Neuronal stem cell (in vitro differentiated cells): ENCODE data around the gene GXYLT1.

Source experiments
- DNase-seq: peaks from one replicate; pipeline ENCODE4 v3.0.0-alpha.2; 2013; ENCODE audit warnings: low spot score
- H2AFZ ChIP-seq: one replicate; pipeline ENCODE4 v1.6.1; 2013; ENCODE audit warnings: mild to moderate bottlenecking, low read length, inconsistent platforms
- H2AK5ac ChIP-seq: 2 replicates; pipeline ENCODE4 v1.6.1; 2013; ENCODE audit warnings: low read depth, mild to moderate bottlenecking, inconsistent platforms, low read length, moderate library complexity, mixed read lengths
- H2BK120ac ChIP-seq: 2 replicates; pipeline ENCODE4 v1.6.1; 2013; ENCODE audit warnings: low read depth, mild to moderate bottlenecking, inconsistent platforms, low read length, moderate library complexity, mixed read lengths
- H2BK12ac ChIP-seq: one replicate; pipeline ENCODE4 v1.6.1; 2013; ENCODE audit warnings: low read length, inconsistent platforms
- H2BK15ac ChIP-seq: 2 replicates; pipeline ENCODE4 v1.6.1; 2013; ENCODE audit warnings: mild to moderate bottlenecking, low read length, inconsistent platforms, mixed read lengths
- H2BK5ac ChIP-seq: one replicate; pipeline ENCODE4 v1.6.1; 2013; ENCODE audit warnings: inconsistent platforms, mild to moderate bottlenecking, low read length, moderate library complexity
- H3K14ac ChIP-seq: one replicate; pipeline ENCODE4 v1.6.1; 2013; ENCODE audit warnings: low read length, inconsistent platforms
- H3K18ac ChIP-seq: 2 replicates; pipeline ENCODE4 v1.6.1; 2013; ENCODE audit warnings: low read length, inconsistent platforms
- H3K23ac ChIP-seq: 2 replicates; pipeline ENCODE4 v1.6.1; 2013; ENCODE audit warnings: low read depth, mild to moderate bottlenecking, mixed read lengths, low read length, inconsistent platforms; ENCODE audit not compliant: poor library complexity
- H3K27ac ChIP-seq: replicated peaks from 3 replicates; pipeline ENCODE4 v1.5.1; 2013; ENCODE audit warnings: low read length, inconsistent platforms
- H3K27me3 ChIP-seq, 3 experiments: 2 replicates each; pipeline ENCODE4 v1.6.1; 2013; ENCODE audit warnings: low read length in 3 of 3, mild to moderate bottlenecking in 2 of 3, inconsistent platforms in 1 of 3, low read depth in 1 of 3, mixed read lengths in 1 of 3, moderate library complexity in 1 of 3; ENCODE audit not compliant: control insufficient read depth in 3 of 3, insufficient read depth in 3 of 3
- H3K36me3 ChIP-seq, 2 donors: replicated peaks in 1 of 2; 2 replicates each; pipeline ENCODE4 v1.6.1; 2013; ENCODE audit warnings: low read length in 2 of 2; ENCODE audit not compliant: control insufficient read depth in 2 of 2, insufficient read depth in 2 of 2
- H3K4ac ChIP-seq: 2 replicates; pipeline ENCODE4 v1.6.1; 2013; ENCODE audit warnings: inconsistent platforms, mild to moderate bottlenecking, low read length, moderate library complexity
- H3K4me1 ChIP-seq, 2 donors: 1 replicate in 1 of 2; 2 replicates in 1 of 2; pipeline ENCODE4 v1.6.1; 2013; ENCODE audit warnings: low read length in 2 of 2, low read depth in 1 of 2; ENCODE audit not compliant: control insufficient read depth in 2 of 2, insufficient read depth in 1 of 2
- H3K4me2 ChIP-seq: one replicate; pipeline ENCODE4 v1.6.1; 2013; ENCODE audit warnings: mild to moderate bottlenecking, low read length, inconsistent platforms; ENCODE audit not compliant: insufficient read depth, poor library complexity, severe bottlenecking
- H3K4me3 ChIP-seq, 2 donors: 2 replicates each; pipeline ENCODE4 v1.5.1; 2013; ENCODE audit warnings: low read length in 2 of 2, mild to moderate bottlenecking in 2 of 2, inconsistent platforms in 1 of 2, moderate library complexity in 1 of 2
- H3K79me1 ChIP-seq: one replicate; pipeline ENCODE4 v1.6.1; 2013; ENCODE audit warnings: low read depth, mild to moderate bottlenecking, inconsistent platforms, low read length, moderate library complexity
- H3K9ac ChIP-seq: one replicate; pipeline ENCODE4 v1.6.1; 2013; ENCODE audit warnings: mild to moderate bottlenecking, low read depth, low read length, inconsistent platforms; ENCODE audit not compliant: poor library complexity
- H3K9me3 ChIP-seq, 2 donors: replicated peaks in 1 of 2; 2 replicates each; pipeline versions ENCODE3 to v1.6.1; 2013; ENCODE audit warnings: low read length in 2 of 2, mild to moderate bottlenecking in 2 of 2, inconsistent platforms in 1 of 2, low read depth in 1 of 2, mixed read lengths in 1 of 2, moderate library complexity in 1 of 2; ENCODE audit not compliant: control insufficient read depth in 2 of 2, insufficient read depth in 1 of 2
- H4K8ac ChIP-seq: one replicate; pipeline ENCODE4 v1.6.1; 2013; ENCODE audit warnings: low read depth, mild to moderate bottlenecking, inconsistent platforms, low read length, moderate library complexity
- H4K91ac ChIP-seq: one replicate; pipeline ENCODE4 v1.6.1; 2013; ENCODE audit warnings: low read length, low read depth, mild to moderate bottlenecking, inconsistent platforms; ENCODE audit not compliant: poor library complexity
- WGBS, 2 donors: extraction: QIAGEN DNeasy Blood & Tissue Kit; methylation state at CpG; one replicate each; pipeline ENCODE4 v1.1.7; 2013; ENCODE audit warnings: missing lambda C conversion rate in 2 of 2, mixed read lengths in 1 of 2; ENCODE audit not compliant: insufficient read length in 2 of 2, insufficient replicate concordance in 1 of 2; ENCODE audit errors: extremely low coverage in 2 of 2; 5-methylcytosine and 5-hydroxymethylcytosine counted together

The GXYLT1 gene

DNA sequence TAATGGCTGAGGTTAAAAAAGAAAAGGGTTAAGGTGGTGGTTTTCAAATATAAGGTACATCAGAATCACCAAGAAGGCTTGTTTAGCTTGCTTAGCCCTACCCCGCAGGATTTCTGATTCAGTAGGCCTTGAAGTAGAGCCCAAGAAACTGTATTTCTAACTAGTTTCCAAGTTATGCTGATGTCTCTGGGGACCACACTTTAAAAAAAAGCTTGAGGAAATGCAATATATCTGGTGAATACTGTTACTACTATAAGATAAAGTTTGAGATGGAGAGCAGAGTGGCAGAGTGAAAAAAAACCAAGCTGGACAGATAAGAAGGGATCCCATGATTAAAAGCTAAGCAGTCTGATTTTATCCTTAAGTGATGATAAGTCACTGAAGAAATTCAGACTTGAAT is 18.3 kb upstream of the GXYLT1 start:
- no peak for DNase-seq
- no CpG with 5 or more reads among the region's 1 CpG for WGBS, 2 donors

DNA sequence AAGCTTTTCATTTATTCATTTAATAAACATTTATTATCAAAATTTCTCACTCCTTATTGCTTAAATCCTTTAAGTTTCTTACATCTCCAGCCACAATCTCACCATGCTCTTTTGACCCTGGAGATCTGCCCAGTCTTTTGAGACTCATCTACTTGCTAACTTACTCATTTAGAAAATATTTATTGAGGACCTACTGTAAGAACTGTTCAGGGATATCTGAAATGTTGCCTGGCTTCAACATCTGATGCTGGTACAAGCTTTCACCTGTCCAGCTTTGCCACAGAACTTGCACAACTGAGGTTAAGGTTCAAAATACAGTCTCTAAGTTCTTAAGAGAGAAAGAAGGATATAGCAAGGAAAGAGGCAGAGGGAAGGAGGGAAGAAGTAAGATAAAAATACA is 17.5 kb upstream of the GXYLT1 start:
- no peaks in the 10 kb centered on the region for H3K79me1 ChIP-seq
- no peak overlapping the region for H2BK15ac ChIP-seq
- no peaks in the 10 kb centered on the region for H3K27me3 ChIP-seq
- no peak overlapping the region for H3K4ac ChIP-seq
- no peak overlapping the region for H3K14ac ChIP-seq
- no peak overlapping the region for H2BK5ac ChIP-seq
- no peak overlapping the region for H4K8ac ChIP-seq
- H3K9ac ChIP-seq, result no peak overlapping the region
- H3K4me1 ChIP-seq, result no peaks in the 10 kb centered on the region
- no peak overlapping the region for H2AK5ac ChIP-seq
- H4K91ac ChIP-seq, result no peak overlapping the region
- no peak overlapping the region for H3K23ac ChIP-seq
- no peak overlapping the region for H3K4me2 ChIP-seq
- no peak overlapping the region for H2AFZ ChIP-seq
- H3K27ac ChIP-seq, result no peak overlapping the region
- no peak overlapping the region for H3K4me3 ChIP-seq
- no peaks in the 10 kb centered on the region for H3K9me3 ChIP-seq
- H2BK120ac ChIP-seq, result no peak overlapping the region
- H3K36me3 ChIP-seq, result peaks cover 0 to 37% of the 10 kb centered on the region in 2 donors
- H3K18ac ChIP-seq, result no peak overlapping the region
- H2BK12ac ChIP-seq, result no peak overlapping the region
- DNase-seq, result no peak

More for the DNA sequence above, 18.3 kb upstream of the GXYLT1 start:
- Histone ChIP-seq H2BK12ac (no peak overlapping the region), H2AK5ac (no peak overlapping the region), H3K14ac (no peak overlapping the region), H3K79me1 (no peaks in the 10 kb centered on the region), H3K18ac (no peak overlapping the region), H3K4ac (no peak overlapping the region), H3K27me3 (no peaks in the 10 kb centered on the region), H2BK120ac (no peak overlapping the region), H3K9me3 (no peaks in the 10 kb centered on the region), H3K27ac (no peak overlapping the region), H3K9ac (no peak overlapping the region), H3K4me3 (no peak overlapping the region), H2BK5ac (no peak overlapping the region), H4K91ac (no peak overlapping the region), H4K8ac (no peak overlapping the region), H2BK15ac (no peak overlapping the region), H2AFZ (no peak overlapping the region), H3K36me3 (peaks cover 0 to 37% of the 10 kb centered on the region in 2 donors), H3K4me1 (no peaks in the 10 kb centered on the region), H3K4me2 (no peak overlapping the region), H3K23ac (no peak overlapping the region)

GRCh38 chr12:42161529-42161928 is 16.9 kb upstream of the GXYLT1 start:
- H3K27me3 ChIP-seq, result no peaks in the 10 kb centered on the region
- H2AFZ ChIP-seq, result no peak overlapping the region
- H3K79me1 ChIP-seq, result no peaks in the 10 kb centered on the region
- H3K4me3 ChIP-seq, result no peak overlapping the region
- H3K23ac ChIP-seq, result no peak overlapping the region
- H4K8ac ChIP-seq, result no peak overlapping the region
- H2BK5ac ChIP-seq, result no peak overlapping the region
- H2BK12ac ChIP-seq, result no peak overlapping the region
- no peaks in the 10 kb centered on the region for H3K9me3 ChIP-seq
- H3K4me2 ChIP-seq, result no peak overlapping the region
- no peak overlapping the region for H2BK120ac ChIP-seq
- no peak overlapping the region for H3K4ac ChIP-seq
- no peak for DNase-seq
- no peak overlapping the region for H3K9ac ChIP-seq
- no peak overlapping the region for H3K14ac ChIP-seq
- no peak overlapping the region for H4K91ac ChIP-seq
- no peak overlapping the region for H2BK15ac ChIP-seq
- peaks cover 0 to 37% of the 10 kb centered on the region in 2 donors for H3K36me3 ChIP-seq
- WGBS, 2 donors, result no CpG with 5 or more reads among the region's 1 CpG
- no peak overlapping the region for H3K27ac ChIP-seq
- H2AK5ac ChIP-seq, result no peak overlapping the region
- no peak overlapping the region for H3K18ac ChIP-seq
- H3K4me1 ChIP-seq, result peaks cover 0 to 2% of the 10 kb centered on the region in 2 donors

DNA sequence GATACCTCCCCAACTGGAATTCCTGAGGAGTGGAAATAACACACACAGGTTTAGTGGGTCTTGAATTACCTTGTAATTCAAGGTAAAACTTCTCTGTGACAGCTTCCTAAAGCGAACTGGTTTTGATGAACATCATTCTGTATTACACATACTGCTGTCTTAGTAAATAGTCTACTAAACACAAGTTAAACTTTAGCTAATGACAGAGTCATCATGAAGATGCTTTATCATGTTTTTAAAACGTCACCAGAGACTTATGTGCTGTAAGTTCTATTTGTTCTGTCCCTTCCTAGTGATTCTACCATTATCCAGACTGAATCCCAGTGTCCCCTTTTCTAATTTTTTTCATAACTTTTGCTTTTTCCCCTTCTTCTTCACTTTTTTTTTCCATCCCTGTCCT is 11.6 kb upstream of the GXYLT1 start:
- no peak for DNase-seq
- Histone ChIP-seq H3K27me3 (no peaks in the 10 kb centered on the region), H2AK5ac (no peak overlapping the region), H3K23ac (no peak overlapping the region), H3K14ac (no peak overlapping the region), H3K18ac (no peak overlapping the region), H2AFZ (no peak overlapping the region), H2BK12ac (no peak overlapping the region), H3K36me3 (peaks cover 0 to 32% of the 10 kb centered on the region in 2 donors), H2BK120ac (no peak overlapping the region), H3K9ac (no peak overlapping the region), H3K27ac (no peak overlapping the region), H3K4me3 (no peak overlapping the region), H3K4ac (no peak overlapping the region), H4K91ac (no peak overlapping the region), H3K4me2 (no peak overlapping the region), H3K9me3 (no peaks in the 10 kb centered on the region), H4K8ac (no peak overlapping the region), H3K4me1 (peaks cover 0 to 2% of the 10 kb centered on the region in 2 donors), H3K79me1 (no peaks in the 10 kb centered on the region), H2BK5ac (no peak overlapping the region), H2BK15ac (no peak overlapping the region)
- WGBS, 2 donors, result no CpG with 5 or more reads among the region's 2 CpGs
